ENCODE measurements around the gene EREG.

Gene EREG

DNA sequence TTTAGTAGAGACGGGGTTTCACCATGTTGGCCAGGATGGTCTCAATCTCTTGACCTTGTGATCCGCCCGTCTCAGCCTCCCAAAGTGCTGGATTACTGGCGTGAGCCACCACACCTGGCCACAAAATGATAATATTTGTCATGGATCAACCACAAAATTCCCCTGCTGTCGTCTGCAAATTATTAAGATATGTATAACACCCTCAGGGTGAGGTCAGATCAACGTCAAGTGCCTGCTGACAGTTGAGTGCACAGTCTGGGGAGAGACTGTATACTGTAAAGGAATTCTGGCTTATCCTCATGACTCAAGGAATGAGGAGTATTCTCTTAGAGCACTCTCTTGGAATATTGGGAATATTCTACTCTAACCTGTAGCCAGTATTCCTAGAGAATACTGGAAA, 45.5 kb upstream of the EREG start:
- TF ChIP-seq, protein P1, sequence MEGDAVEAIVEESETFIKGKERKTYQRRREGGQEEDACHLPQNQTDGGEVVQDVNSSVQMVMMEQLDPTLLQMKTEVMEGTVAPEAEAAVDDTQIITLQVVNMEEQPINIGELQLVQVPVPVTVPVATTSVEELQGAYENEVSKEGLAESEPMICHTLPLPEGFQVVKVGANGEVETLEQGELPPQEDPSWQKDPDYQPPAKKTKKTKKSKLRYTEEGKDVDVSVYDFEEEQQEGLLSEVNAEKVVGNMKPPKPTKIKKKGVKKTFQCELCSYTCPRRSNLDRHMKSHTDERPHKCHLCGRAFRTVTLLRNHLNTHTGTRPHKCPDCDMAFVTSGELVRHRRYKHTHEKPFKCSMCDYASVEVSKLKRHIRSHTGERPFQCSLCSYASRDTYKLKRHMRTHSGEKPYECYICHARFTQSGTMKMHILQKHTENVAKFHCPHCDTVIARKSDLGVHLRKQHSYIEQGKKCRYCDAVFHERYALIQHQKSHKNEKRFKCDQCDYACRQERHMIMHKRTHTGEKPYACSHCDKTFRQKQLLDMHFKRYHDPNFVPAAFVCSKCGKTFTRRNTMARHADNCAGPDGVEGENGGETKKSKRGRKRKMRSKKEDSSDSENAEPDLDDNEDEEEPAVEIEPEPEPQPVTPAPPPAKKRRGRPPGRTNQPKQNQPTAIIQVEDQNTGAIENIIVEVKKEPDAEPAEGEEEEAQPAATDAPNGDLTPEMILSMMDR (IDR thresholded peaks at IDR 0.05; ENCODE audit: low read depth, low read length, missing control alignments) = no peak
- H3K36me3 ChIP-seq (replicated peaks) = no peaks in the 10 kb centered on the region
- no peaks in the 10 kb centered on the region for H3K27me3 ChIP-seq (replicated peaks)
- in situ Hi-C loops (cut with HindIII; ENCODE audit: low pct_ligation_motif_present, low sequenced_read_pairs) = loop anchor here (25.0 kb wide), 1 partner anchor 132 kb away; no protein-coding TSS in a partner anchor
- DNase-seq = peak; percentile 14
- no peak overlapping the region for H3K4me3 ChIP-seq (ENCODE audit: low read depth, low read length)
- no peak overlapping the region for H3K27ac ChIP-seq

DNA sequence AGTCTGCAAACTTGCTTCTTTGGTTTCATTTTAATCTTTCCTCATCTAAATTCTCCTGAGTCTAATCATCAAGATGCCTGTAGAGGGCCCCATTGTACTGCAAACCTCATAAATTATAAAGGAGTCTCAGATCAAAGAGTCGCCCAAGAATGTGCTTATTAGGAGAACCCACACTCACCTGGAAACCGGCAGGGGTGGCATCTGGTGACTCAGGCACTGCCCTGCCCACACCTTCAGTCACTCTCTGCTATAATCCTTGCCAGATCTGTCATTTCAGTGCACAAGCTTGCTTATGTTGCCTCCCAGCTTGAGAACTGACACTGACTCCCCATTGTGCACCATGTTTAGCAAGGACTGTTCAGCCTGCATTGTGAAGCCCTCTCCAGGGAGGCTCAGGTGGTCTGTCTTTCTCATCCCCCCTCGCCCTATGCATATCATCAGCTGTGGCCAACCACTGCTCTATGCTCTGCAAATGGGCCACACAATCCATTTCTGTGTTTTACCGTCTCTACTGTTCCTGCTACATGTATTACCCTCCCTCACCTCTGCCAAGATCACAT, 44.3 kb upstream of the EREG start:
- in situ Hi-C loops (cut with HindIII; ENCODE audit: low pct_ligation_motif_present, low sequenced_read_pairs) = loop anchor here (25.0 kb wide), 1 partner anchor 133 kb away; no protein-coding TSS in a partner anchor
- H3K4me3 ChIP-seq (ENCODE audit: low read depth, low read length) = no peak overlapping the region
- H3K27me3 ChIP-seq (replicated peaks) = no peaks in the 10 kb centered on the region
- H3K27ac ChIP-seq = no peak overlapping the region
- DNase-seq = peak; percentile 55
- TF ChIP-seq, protein P1 (IDR thresholded peaks at IDR 0.05; ENCODE audit: low read depth, low read length, missing control alignments) = peak; percentile 59
- H3K36me3 ChIP-seq (replicated peaks) = no peaks in the 10 kb centered on the region

DNA sequence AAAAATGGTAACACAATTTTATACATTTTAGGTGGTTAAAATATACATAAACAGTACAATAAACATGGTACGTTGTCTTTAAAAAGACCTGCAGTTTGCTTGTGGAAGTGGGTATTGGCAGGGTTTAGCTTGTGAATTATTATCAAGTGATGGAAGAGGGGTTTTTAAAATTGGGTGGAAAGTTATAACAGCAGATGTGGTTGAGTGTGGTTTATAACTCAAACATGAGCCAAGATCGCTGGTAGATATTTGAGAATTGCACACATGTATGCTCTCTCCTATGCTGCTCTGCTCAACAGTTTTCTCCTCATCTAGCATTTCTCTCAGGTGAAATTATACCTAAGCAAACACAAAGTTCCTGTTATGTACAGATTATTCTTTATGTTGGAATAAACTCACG, 42.6 kb upstream of the EREG start:
- no peak for DNase-seq
- Histone ChIP-seq H3K4me3 (ENCODE audit: low read depth, low read length) (no peak overlapping the region), H3K27ac (no peak overlapping the region), H3K36me3 (replicated peaks) (no peaks in the 10 kb centered on the region), H3K27me3 (replicated peaks) (no peaks in the 10 kb centered on the region)
- TF ChIP-seq, protein P1 (IDR thresholded peaks at IDR 0.05; ENCODE audit: low read depth, low read length, missing control alignments) = no peak
- in situ Hi-C loops (cut with HindIII; ENCODE audit: low pct_ligation_motif_present, low sequenced_read_pairs) = loop anchor here (25.0 kb wide), 1 partner anchor 135 kb away; no protein-coding TSS in a partner anchor

DNA sequence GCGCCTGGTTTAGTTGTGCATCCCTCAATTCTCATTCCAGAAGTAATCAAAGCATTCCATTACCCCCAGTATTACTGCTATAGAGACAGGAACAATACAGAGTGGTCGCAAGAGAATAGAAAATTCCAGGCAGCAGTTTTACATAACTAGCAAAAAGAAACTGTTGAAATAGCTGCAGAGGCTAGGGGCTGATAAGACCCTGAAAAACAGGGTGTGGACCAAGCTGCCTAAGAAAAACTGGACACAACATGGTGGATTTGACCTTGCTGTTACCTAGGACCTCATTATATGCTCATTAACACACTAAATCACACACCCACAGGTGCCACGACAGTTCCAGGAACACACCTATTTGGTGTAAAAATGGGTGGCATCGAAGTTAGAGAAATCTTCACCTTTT, 41.3 kb upstream of the EREG start:
- in situ Hi-C loops (cut with HindIII; ENCODE audit: low pct_ligation_motif_present, low sequenced_read_pairs) = loop anchor here (25.0 kb wide), 1 partner anchor 136 kb away; no protein-coding TSS in a partner anchor
- H3K27ac ChIP-seq = no peak overlapping the region
- DNase-seq = no peak
- no peak overlapping the region for H3K4me3 ChIP-seq (ENCODE audit: low read depth, low read length)
- TF ChIP-seq, protein P1 (IDR thresholded peaks at IDR 0.05; ENCODE audit: low read depth, low read length, missing control alignments) = no peak
- no peaks in the 10 kb centered on the region for H3K36me3 ChIP-seq (replicated peaks)
- no peaks in the 10 kb centered on the region for H3K27me3 ChIP-seq (replicated peaks)

DNA sequence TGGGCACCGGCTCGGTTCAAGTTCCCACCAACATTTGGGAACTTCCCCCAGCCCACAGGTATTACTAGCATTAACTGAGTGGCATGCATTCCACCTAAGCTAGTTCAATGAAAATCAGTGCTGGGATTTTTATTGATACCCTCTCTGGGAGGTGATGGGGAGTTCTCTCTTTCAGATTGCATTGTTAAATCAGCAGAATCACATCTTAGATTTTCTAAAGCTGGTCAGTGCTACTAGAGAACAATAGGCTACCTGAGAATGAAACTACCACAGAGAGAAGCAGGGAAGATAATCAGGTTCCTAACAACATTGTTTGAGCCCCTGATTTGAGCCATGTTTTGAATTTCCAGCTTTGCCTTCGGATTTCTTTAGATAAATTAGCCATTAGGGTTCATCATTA, 40.7 kb upstream of the EREG start:
- H3K27ac ChIP-seq = no peak overlapping the region
- DNase-seq = no peak
- no peaks in the 10 kb centered on the region for H3K36me3 ChIP-seq (replicated peaks)
- H3K27me3 ChIP-seq (replicated peaks) = no peaks in the 10 kb centered on the region
- TF ChIP-seq, protein P1 (IDR thresholded peaks at IDR 0.05; ENCODE audit: low read depth, low read length, missing control alignments) = no peak
- in situ Hi-C loops (cut with HindIII; ENCODE audit: low pct_ligation_motif_present, low sequenced_read_pairs) = loop anchor here (25.0 kb wide), 1 partner anchor 137 kb away; no protein-coding TSS in a partner anchor
- H3K4me3 ChIP-seq (ENCODE audit: low read depth, low read length) = no peak overlapping the region

DNA sequence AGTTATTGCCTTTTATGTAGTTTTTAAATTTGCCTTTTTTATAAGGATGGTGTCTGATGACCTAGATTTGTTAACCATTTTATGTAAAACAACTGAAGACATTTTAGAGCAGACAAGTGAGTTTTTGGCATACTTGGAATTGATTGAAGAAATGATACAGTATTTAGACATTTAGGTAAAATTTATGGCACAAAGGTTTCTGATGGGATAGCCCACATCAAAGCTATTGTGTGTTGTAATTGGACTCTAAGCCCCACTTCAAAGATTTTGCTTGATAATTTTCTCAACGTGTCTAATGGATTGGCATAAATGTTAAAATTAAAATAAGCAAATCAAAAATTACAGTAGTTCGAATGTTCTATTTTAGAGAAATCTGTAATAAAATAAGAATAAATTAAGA, 39.1 kb upstream of the EREG start:
- Histone ChIP-seq H3K27ac (no peak overlapping the region), H3K36me3 (replicated peaks) (no peaks in the 10 kb centered on the region), H3K4me3 (ENCODE audit: low read depth, low read length) (no peak overlapping the region), H3K27me3 (replicated peaks) (no peaks in the 10 kb centered on the region)
- DNase-seq = no peak
- TF ChIP-seq, protein P1 (IDR thresholded peaks at IDR 0.05; ENCODE audit: low read depth, low read length, missing control alignments) = no peak
- in situ Hi-C loops (cut with HindIII; ENCODE audit: low pct_ligation_motif_present, low sequenced_read_pairs) = no loop called here

All from brain microvascular endothelial cell (primary cell).